CD14-positive monocyte (primary cell): ENCODE data around the gene MTUS2. TPM values are rescaled to one million over a fixed set of nuclear protein-coding genes. Genes with fewer than 3 reads are reported as not detected.

Experiments used
- DNase-seq, 3 donors: peaks; one replicate each; pipeline ENCODE4 v3.0.0-alpha.2; 2011 to 2022
- H2AFZ ChIP-seq: 2 replicates; pipeline ENCODE4 v1.6.0; 2012; ENCODE audit warnings: mild to moderate bottlenecking, low read depth, low read length, inconsistent platforms; ENCODE audit not compliant: insufficient read depth, poor library complexity, severe bottlenecking
- H3K27ac ChIP-seq, 2 donors: 1 replicate in 1 of 2; 2 replicates in 1 of 2; pipeline ENCODE4 v1.5.1; 2012 to 2013; ENCODE audit warnings: low read length in 2 of 2, control low read depth in 1 of 2, inconsistent platforms in 1 of 2, low read depth in 1 of 2, mild to moderate bottlenecking in 1 of 2
- H3K27me3 ChIP-seq, 2 donors: one replicate each; pipeline versions ENCODE4 v1.6.0 to v1.6.1; 2011 to 2013; ENCODE audit warnings: low read length in 2 of 2; ENCODE audit not compliant: control insufficient read depth in 2 of 2, insufficient read depth in 2 of 2
- H3K36me3 ChIP-seq, 2 donors: replicated peaks in 1 of 2; 1 replicate in 1 of 2; 2 replicates in 1 of 2; pipeline versions ENCODE4 v1.5.1 to v1.6.1; 2012 to 2013; ENCODE audit warnings: low read length in 2 of 2, control low read depth in 1 of 2, inconsistent platforms in 1 of 2, mild to moderate bottlenecking in 1 of 2; ENCODE audit not compliant: insufficient read depth in 2 of 2, control insufficient read depth in 1 of 2
- H3K4me1 ChIP-seq, 2 donors: 1 replicate in 1 of 2; 2 replicates in 1 of 2; pipeline versions ENCODE4 v1.5.1 to v1.6.1; 2012 to 2013; ENCODE audit warnings: low read length in 2 of 2, control low read depth in 1 of 2, inconsistent platforms in 1 of 2, mild to moderate bottlenecking in 1 of 2, moderate library complexity in 1 of 2; ENCODE audit not compliant: insufficient read depth in 2 of 2, control insufficient read depth in 1 of 2
- H3K4me2 ChIP-seq: replicated peaks from 2 replicates; pipeline ENCODE3; 2012; ENCODE audit warnings: low read length, moderate library complexity, mild to moderate bottlenecking; ENCODE audit not compliant: poor library complexity, severe bottlenecking; ENCODE audit errors: extremely low read depth
- H3K4me3 ChIP-seq, 3 experiments: fragments of 200-600 bp in 1 of 3; sonication (generic) in 1 of 3; replicated peaks in 1 of 3; 1 replicate in 2 of 3; 2 replicates in 1 of 3; pipeline ENCODE4 v1.5.1; 2011 to 2013; ENCODE audit warnings: low read length in 3 of 3, mild to moderate bottlenecking in 3 of 3, control low read depth in 2 of 3, low read depth in 2 of 3, inconsistent platforms in 1 of 3, moderate library complexity in 1 of 3
- H3K79me2 ChIP-seq: 2 replicates; pipeline ENCODE4 v1.6.0; 2012; ENCODE audit warnings: mild to moderate bottlenecking, control low read depth, inconsistent platforms, low read length, moderate library complexity; ENCODE audit not compliant: insufficient read depth
- H3K9ac ChIP-seq: 2 replicates; pipeline ENCODE4 v1.6.0; 2017; ENCODE audit warnings: low read length, mild to moderate bottlenecking; ENCODE audit not compliant: insufficient read depth, poor library complexity, severe bottlenecking
- H3K9me3 ChIP-seq, 2 donors: replicated peaks in 1 of 2; 1 replicate in 1 of 2; 2 replicates in 1 of 2; pipeline versions ENCODE4 v1.5.1 to v1.6.1; 2012 to 2013; ENCODE audit warnings: low read length in 2 of 2, control low read depth in 1 of 2; ENCODE audit not compliant: control insufficient read depth in 1 of 2, insufficient read depth in 1 of 2
- H4K20me1 ChIP-seq: 2 replicates; pipeline ENCODE4 v1.6.0; 2012; ENCODE audit warnings: mild to moderate bottlenecking, low read length, control low read depth, moderate library complexity; ENCODE audit not compliant: insufficient read depth
- H3K27ac Mint-ChIP-seq, 7 donors: one replicate each; pipeline ENCODE4 v1.8.0; 2020; ENCODE audit warnings: mild to moderate bottlenecking in 7 of 7, mixed read lengths in 7 of 7, moderate library complexity in 6 of 7, inconsistent platforms in 2 of 7
- H3K27me3 Mint-ChIP-seq, 3 donors: one replicate each; pipeline ENCODE4 v1.8.0; 2021 to 2022; ENCODE audit warnings: low read depth in 3 of 3, mild to moderate bottlenecking in 3 of 3, mixed read lengths in 3 of 3, moderate library complexity in 3 of 3, inconsistent platforms in 1 of 3
- H3K36me3 Mint-ChIP-seq, 2 donors: one replicate each; pipeline ENCODE4 v1.8.0; 2020; ENCODE audit warnings: mixed read lengths in 2 of 2, inconsistent platforms in 1 of 2, mild to moderate bottlenecking in 1 of 2
- H3K4me1 Mint-ChIP-seq: one replicate; pipeline ENCODE4 v1.8.0; 2020; ENCODE audit warnings: mild to moderate bottlenecking, mixed read lengths
- H3K4me3 Mint-ChIP-seq, 2 donors: one replicate each; pipeline ENCODE4 v1.8.0; 2020; ENCODE audit warnings: mild to moderate bottlenecking in 2 of 2, mixed read lengths in 2 of 2, moderate library complexity in 1 of 2
- H3K9me3 Mint-ChIP-seq, 7 donors: one replicate each; pipeline ENCODE4 v1.8.0; 2020 to 2022; ENCODE audit warnings: mixed read lengths in 7 of 7, mild to moderate bottlenecking in 6 of 7, moderate library complexity in 6 of 7, inconsistent platforms in 2 of 7
- CTCF ChIP-seq: fragments of 200-600 bp; IDR thresholded peaks from one replicate; pipeline ENCODE4 v1.8.0; 2022; ENCODE audit warnings: antibody characterized with exemption, mild to moderate bottlenecking
- WGBS: methylation state at CpG from one replicate; pipeline ENCODE4 v1.1.5; 2013; ENCODE audit warnings: missing lambda C conversion rate; ENCODE audit not compliant: insufficient coverage; 5-methylcytosine and 5-hydroxymethylcytosine counted together
- intact Hi-C, 2 donors: fragments of 100-400 bp; cut with micrococcal nuclease; formaldehyde crosslinking; loops; one replicate each; pipeline versions ENCODE4 v1.15.0 to v1.15.1; 2023
- polyA plus RNA-seq, 3 donors: library from polyadenylated mRNA; depleted of rRNA in 1 of 3; unstranded in 2 of 3; stranded (reverse) in 1 of 3; fragments of 300-500 nt in 2 of 3; fragments of >200 nt in 1 of 3; fragmentation: Illumina TruSeq in 2 of 3; gene quantifications; 1 replicate in 2 of 3; 2 replicates in 1 of 3; pipeline ENCODE4 v1.2.3, GENCODE V29; 2012 to 2021

MTUS2 gene
- polyA plus RNA-seq, 3 donors: 0.04 TPM; not detected in 2

- no peak overlapping the region for H3K4me3 ChIP-seq
- no peak overlapping the region for H2AFZ ChIP-seq
- intact Hi-C loops: no loop called here
- no peak overlapping the region for H3K4me2 ChIP-seq
- no peak for DNase-seq
- Mint-ChIP-seq H3K27ac (no peak overlapping the region), H3K4me3 (no peak overlapping the region), H3K4me1 (no peaks in the 10 kb centered on the region), H3K9me3 (peaks cover 0 to 2% (median 0%) of the 10 kb centered on the region in 7 donors), H3K27me3 (peaks cover 2 to 4% (median 3%) of the 10 kb centered on the region in 3 donors), H3K36me3 (no peaks in the 10 kb centered on the region)
- H3K79me2 ChIP-seq: no peaks in the 10 kb centered on the region
- TF ChIP-seq CTCF: no peak
- no peaks in the 10 kb centered on the region for H3K9me3 ChIP-seq
- no peaks in the 10 kb centered on the region for H3K27me3 ChIP-seq
- H3K27ac ChIP-seq: no peak overlapping the region
- H3K9ac ChIP-seq: no peak overlapping the region
- no peaks in the 10 kb centered on the region for H4K20me1 ChIP-seq
- H3K36me3 ChIP-seq: no peaks in the 10 kb centered on the region
- no CpG with 5 or more reads among the region's 2 CpGs for WGBS
- H3K4me1 ChIP-seq: no peaks in the 10 kb centered on the region
These were observed 122.8 kb downstream of the MTUS2 start for GRCh38 chr13:28942906-28943305.

GRCh38 chr13:28953714-28954418 lies 133.7 kb downstream of the MTUS2 start:
- no peaks in the 10 kb centered on the region for H3K4me1 ChIP-seq
- no peaks in the 10 kb centered on the region for H3K4me1 Mint-ChIP-seq
- intact Hi-C loops: no loop called here
- no peaks in the 10 kb centered on the region for H3K36me3 Mint-ChIP-seq
- no peaks in the 10 kb centered on the region for H4K20me1 ChIP-seq
- peaks cover 0 to 4% (median 2%) of the 10 kb centered on the region in 7 donors for H3K9me3 Mint-ChIP-seq
- H3K27ac Mint-ChIP-seq: no peak overlapping the region
- H3K79me2 ChIP-seq: no peaks in the 10 kb centered on the region
- no peak for TF ChIP-seq CTCF
- H2AFZ ChIP-seq: no peak overlapping the region
- H3K4me3 ChIP-seq: no peak overlapping the region
- H3K4me2 ChIP-seq: no peak overlapping the region
- H3K4me3 Mint-ChIP-seq: no peak overlapping the region
- no peak for DNase-seq
- H3K9ac ChIP-seq: no peak overlapping the region
- peaks cover 0 to 1% (median 1%) of the 10 kb centered on the region in 3 donors for H3K27me3 Mint-ChIP-seq
- no peaks in the 10 kb centered on the region for H3K27me3 ChIP-seq
- no peak overlapping the region for H3K27ac ChIP-seq
- no peaks in the 10 kb centered on the region for H3K9me3 ChIP-seq
- WGBS: no CpG with 5 or more reads among the region's 4 CpGs
- H3K36me3 ChIP-seq: no peaks in the 10 kb centered on the region
